ENCODE results near the gene ZNF771.
"Not testable (repeated sequence)": the region's sequence is repeated elsewhere in the genome, so short reads cannot be mapped to it uniquely, and the experiment has no call there.

The ZNF771 gene

GRCh38 chr16:30376461-30376902 is 30.9 kb upstream of the ZNF771 start:
- no peak for DNase-seq (ENCODE audit: low spot score)

GRCh38 chr16:30377050-30377811 is 30.2 kb upstream of the ZNF771 start:
- DNase-seq (ENCODE audit: low spot score): no peak

GRCh38 chr16:30377812-30378235 is 29.6 kb upstream of the ZNF771 start:
- peak; percentile 99 for DNase-seq (ENCODE audit: low spot score)

DNA sequence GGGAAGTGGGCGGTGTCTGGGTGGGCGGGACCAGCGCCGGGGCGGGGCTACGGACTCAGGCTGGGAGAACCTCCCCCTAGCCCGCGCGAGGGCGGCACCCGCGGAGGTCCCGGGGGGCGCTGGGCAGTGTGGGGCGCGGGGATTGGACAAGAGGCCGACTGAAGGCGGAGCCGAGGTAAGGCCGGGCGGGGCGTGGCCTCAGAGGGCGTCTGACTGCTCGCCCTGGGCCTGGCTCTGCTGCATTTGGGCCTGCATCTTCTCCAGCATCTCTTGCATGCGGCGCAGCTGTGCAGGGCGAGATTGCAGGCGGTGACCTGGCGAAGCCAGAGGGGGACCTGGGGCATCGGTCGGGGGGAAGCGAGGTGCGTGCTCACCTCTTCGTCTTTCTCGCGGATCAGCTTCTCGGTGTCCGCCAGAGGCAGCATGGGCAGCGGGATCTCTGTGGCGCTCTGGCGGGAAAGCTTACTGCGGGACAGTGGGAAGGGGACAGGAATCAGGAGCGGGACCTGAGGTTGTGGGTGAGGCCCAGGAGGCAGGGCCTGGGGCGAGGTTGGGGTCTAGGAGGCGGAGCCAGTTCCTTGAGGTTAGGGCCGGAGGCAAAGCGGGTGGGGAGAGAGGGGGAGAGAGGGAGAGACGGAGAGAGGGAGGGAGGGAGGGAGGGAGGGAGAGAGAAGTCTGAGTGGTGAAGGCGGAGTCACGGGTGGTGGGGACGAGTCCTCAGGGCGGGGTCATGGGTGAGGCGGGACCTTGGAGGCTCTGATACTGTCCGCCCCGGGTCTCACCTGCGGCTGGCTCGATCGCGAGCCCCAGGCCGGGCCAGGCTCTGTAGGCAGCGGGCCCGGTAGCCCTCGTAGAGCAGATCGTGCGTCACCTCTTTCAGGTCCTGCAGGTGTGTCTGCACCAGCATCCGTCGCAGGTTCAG is 28.9 kb upstream of the ZNF771 start:
- peak; percentile 99 for DNase-seq (ENCODE audit: low spot score)

DNA sequence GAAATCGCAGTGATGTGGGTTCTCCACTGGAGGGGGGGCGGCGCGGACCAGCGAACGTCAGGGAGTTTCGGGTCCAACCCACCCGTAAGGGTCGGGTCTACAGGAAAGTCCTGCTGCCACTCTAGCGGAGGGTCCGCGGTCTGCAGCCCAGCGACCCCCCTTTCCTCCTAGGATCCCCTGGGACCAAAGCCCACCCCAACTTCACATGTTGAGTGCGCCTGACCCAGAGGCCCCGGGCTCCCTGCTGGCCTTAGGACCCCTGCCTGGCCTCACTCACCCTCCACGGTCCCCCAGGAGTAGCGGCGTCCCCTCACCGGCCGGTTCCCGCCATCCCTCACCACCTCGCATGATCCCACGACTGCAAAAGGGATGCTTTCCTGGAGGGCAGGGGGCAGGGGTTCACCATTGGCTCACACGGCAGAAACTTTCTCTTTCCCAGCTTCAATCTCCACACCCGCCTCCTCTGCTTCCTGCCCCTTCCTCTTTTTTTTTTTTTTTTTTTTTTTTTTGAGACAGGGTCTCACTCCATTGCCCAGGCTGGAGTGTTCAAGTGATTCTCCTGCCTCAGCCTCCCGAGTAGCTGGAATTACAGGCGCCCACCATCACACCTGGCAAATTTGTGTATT is 28.1 kb upstream of the ZNF771 start:
- no peak for DNase-seq (ENCODE audit: low spot score)

DNA sequence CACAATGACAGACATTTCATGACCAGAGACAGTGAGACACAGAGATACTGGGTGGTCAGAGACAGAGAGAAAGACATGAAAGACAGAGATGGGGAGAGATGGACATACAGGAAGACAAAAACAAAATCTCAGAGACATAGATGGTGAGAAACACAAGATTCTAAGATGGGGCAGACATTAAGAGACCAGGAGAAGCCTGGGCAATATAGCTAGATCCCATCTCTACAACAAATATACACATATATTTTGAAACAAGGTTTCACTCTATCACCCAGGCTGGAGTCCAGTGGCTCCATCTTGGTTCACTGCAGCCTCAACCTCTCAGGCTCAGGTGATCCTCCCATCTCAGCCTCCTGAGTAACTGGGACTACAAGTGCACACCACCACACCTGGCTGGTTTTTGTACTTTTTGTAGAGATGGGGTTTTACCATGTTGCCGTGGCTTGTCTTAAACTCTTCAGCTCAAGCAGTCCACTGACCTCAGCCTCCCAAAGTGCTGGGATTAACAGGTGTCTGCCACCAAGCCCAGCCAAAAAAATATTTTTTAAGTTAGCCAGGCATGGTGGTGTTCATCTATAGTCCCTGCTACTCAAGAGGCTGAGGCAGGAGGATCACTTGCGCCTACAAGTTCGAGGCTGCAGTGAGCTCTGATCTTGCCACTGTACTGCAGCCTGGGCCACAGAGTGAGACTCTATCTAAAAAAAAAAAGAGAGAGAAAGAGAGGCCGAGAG is 27.2 kb upstream of the ZNF771 start:
- DNase-seq (ENCODE audit: low spot score): no peak

GRCh38 chr16:30380803-30381208 is 26.6 kb upstream of the ZNF771 start:
- DNase-seq (ENCODE audit: low spot score): no peak

GRCh38 chr16:30381291-30382041 is 25.9 kb upstream of the ZNF771 start:
- DNase-seq (ENCODE audit: low spot score): no peak

GRCh38 chr16:30382111-30382881 is 25.1 kb upstream of the ZNF771 start, which contains the start of gene SEPTIN1:
Gene SEPTIN1 (minus strand): TSS chr16:30382561. CDS start chr16:30382542, 19 bp downstream.
- DNase-seq (ENCODE audit: low spot score): no peak

DNA sequence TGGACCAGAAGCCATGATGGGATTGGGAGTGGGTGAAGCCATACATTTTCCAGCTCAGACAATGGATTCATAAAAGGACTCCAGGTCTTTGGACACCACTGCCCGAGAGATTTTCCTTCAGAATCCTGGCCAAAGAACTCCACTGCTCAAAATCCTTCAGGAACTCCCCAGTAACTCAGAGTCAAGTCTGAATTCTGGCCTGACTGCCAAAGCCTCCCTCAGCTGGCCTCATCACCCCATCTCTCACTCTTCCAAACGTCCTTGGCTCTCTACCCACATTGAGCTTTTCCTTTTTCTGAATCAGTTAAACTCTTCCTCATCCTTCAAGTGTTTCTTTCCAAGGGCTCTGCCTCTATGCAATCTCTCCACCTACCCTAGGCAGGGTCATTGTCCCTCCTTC is 23.9 kb upstream of the ZNF771 start:
- DNase-seq (ENCODE audit: low spot score): no peak

- DNase-seq (ENCODE audit: low spot score): no peak
These were observed 12.7 kb upstream of the ZNF771 start for GRCh38 chr16:30394592-30395154.

- peak; percentile 94 for DNase-seq (ENCODE audit: low spot score)
These were observed 12.0 kb upstream of the ZNF771 start, which contains the start of gene ZNF48 for GRCh38 chr16:30395155-30395991. Gene ZNF48 (plus strand): TSS chr16:30395420. CDS start chr16:30395795, 375 bp downstream.

GRCh38 chr16:30395992-30396585 is 11.3 kb upstream of the ZNF771 start:
- no peak for DNase-seq (ENCODE audit: low spot score)

DNA sequence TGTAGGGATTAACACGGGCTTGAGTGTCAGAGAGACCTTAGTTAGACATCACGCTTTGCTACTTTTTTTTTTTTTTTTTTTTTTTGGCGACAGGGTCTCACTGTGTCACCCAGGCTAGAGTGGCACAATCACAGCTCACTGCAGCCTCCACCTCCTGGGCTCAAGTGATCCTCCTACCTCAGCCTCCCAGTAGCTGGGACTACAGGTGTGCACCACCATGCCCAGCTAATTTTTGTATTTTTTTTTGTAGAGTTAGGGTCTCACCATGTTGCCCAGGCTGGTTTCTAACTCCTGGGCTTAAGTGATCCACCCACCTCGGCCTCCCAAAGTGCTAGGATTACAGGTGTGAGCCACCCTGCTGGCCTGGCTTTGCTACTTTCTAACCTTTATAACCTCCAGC is 10.8 kb upstream of the ZNF771 start:
- DNase-seq (ENCODE audit: low spot score): not testable (repeated sequence)

DNA sequence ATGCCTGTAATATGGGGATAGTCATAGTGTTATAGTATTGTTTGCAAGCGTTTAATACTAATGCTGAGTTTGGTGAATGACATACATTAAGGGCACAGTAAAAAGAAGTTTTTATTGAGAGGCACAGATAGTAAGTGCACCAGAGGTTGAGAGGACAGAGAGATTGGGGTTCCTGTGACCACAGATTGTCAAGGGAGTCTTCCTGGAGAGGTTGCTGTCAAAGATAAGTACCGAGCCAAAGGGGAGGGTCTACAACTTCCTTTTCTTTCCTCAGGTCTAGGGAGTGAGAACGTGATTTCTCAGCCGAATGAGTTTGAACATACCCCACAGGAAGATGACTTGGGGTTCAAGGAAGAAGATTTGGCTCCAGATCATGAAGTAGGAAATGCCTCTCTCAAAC is 10.3 kb upstream of the ZNF771 start:
- no peak for DNase-seq (ENCODE audit: low spot score)

- no peak for DNase-seq (ENCODE audit: low spot score)
These were observed 9.4 kb upstream of the ZNF771 start for GRCh38 chr16:30397776-30398660.
